Uterus (tissue), 2 donors: Measurements from ENCODE around the gene MIPOL1.

Source experiments
- POLR2A ChIP-seq, 2 donors: fragments of 450-650 bp; IDR thresholded peaks; one replicate each; pipeline ENCODE4 v1.6.1; 2016; ENCODE audit warnings: antibody characterized with exemption in 2 of 2, mild to moderate bottlenecking in 1 of 2, moderate library complexity in 1 of 2
- TF ChIP-seq, protein P1 (sequence below), 4 experiments: fragments of 200-600 bp in 2 of 4; fragments of 450-650 bp in 2 of 4; sonication (generic) in 2 of 4; IDR thresholded peaks; one replicate each; pipeline ENCODE4 v1.5.1; 2016 to 2019; ENCODE audit warnings: antibody characterized with exemption in 4 of 4, mild to moderate bottlenecking in 2 of 4, moderate library complexity in 1 of 4

DNA sequence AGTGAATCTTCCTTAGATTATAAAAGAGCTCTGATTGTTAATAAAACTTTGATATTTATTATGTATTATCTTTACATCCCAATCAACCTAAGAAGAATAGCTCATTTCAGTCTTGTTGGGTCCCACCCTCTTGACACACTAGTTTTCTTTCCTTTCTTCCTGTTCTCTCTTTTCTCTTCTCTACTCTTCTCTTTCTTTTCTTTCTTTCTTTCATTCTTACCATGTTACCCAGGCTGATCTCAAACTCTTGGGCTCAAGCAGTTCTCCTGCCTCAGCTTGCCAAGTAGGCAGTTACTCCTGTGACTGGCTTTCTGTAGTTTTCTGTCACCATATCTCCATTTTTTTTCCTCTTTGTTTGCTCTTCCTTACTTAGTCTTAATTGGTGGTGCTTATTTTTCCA is 177.8 kb downstream of the MIPOL1 start:
- TF ChIP-seq, protein P1, sequence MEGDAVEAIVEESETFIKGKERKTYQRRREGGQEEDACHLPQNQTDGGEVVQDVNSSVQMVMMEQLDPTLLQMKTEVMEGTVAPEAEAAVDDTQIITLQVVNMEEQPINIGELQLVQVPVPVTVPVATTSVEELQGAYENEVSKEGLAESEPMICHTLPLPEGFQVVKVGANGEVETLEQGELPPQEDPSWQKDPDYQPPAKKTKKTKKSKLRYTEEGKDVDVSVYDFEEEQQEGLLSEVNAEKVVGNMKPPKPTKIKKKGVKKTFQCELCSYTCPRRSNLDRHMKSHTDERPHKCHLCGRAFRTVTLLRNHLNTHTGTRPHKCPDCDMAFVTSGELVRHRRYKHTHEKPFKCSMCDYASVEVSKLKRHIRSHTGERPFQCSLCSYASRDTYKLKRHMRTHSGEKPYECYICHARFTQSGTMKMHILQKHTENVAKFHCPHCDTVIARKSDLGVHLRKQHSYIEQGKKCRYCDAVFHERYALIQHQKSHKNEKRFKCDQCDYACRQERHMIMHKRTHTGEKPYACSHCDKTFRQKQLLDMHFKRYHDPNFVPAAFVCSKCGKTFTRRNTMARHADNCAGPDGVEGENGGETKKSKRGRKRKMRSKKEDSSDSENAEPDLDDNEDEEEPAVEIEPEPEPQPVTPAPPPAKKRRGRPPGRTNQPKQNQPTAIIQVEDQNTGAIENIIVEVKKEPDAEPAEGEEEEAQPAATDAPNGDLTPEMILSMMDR (IDR thresholded peaks at IDR 0.05): no peak
- no peak for TF ChIP-seq POLR2A (IDR thresholded peaks at IDR 0.05)
